HepG2 (cell line): ENCODE data around the gene MEGF6. TPM values are rescaled to one million over a fixed set of nuclear protein-coding genes. Genes with fewer than 3 reads are reported as not detected.

ENCODE experiments used
- ARID5B ChIP-seq: IDR thresholded peaks from 2 replicates; pipeline ENCODE4 v1.4.0; 2020; ENCODE audit warnings: mild to moderate bottlenecking, missing genetic modification reagents
- CHD4 ChIP-seq: fragments of 200-600 bp; sonication (generic); IDR thresholded peaks from 2 replicates; pipeline ENCODE4 v1.7.0; 2017; ENCODE audit warnings: mild to moderate bottlenecking, low read length, borderline replicate concordance
- ELF1 ChIP-seq: sonication (generic); formaldehyde crosslinking; IDR thresholded peaks from 2 replicates; pipeline ENCODE4 v1.4.0; 2020; ENCODE audit warnings: missing genetic modification reagents
- EP300 ChIP-seq, 3 experiments: sonication (generic) in 1 of 3; formaldehyde crosslinking in 1 of 3; IDR thresholded peaks; 2 replicates each; pipeline versions ENCODE4 v1.5.1 to v1.6.1; 2011 to 2020; ENCODE audit warnings: low read depth in 2 of 3, low read length in 2 of 3, borderline replicate concordance in 1 of 3, improper control_type of control experiment in 1 of 3, mild to moderate bottlenecking in 1 of 3, missing genetic modification reagents in 1 of 3, moderate library complexity in 1 of 3
- ESRRA ChIP-seq: sonication (generic); formaldehyde crosslinking; IDR thresholded peaks from 2 replicates; pipeline ENCODE4 v1.5.1; 2020; ENCODE audit warnings: mild to moderate bottlenecking, low read depth, missing genetic modification reagents
- FOXP1 ChIP-seq, 2 experiments: fragments of 450-650 bp in 1 of 2; IDR thresholded peaks; 2 replicates each; pipeline ENCODE4 v1.6.1; 2017 to 2018; ENCODE audit warnings: antibody characterized with exemption in 1 of 2
- KDM2A ChIP-seq: sonication (generic); formaldehyde crosslinking; IDR thresholded peaks from 2 replicates; pipeline ENCODE4 v1.4.0; 2020; ENCODE audit warnings: low read depth, missing genetic modification reagents, borderline replicate concordance
- KDM6A ChIP-seq: IDR thresholded peaks from 2 replicates; pipeline ENCODE4 v1.6.1; 2016; ENCODE audit warnings: low read depth
- MED8 ChIP-seq: sonication (generic); formaldehyde crosslinking; IDR thresholded peaks from 2 replicates; pipeline ENCODE4 v1.8.1; 2023; ENCODE audit warnings: mild to moderate bottlenecking, missing genetic modification reagents; ENCODE audit not compliant: insufficient replicate concordance
- NFIB ChIP-seq: sonication (generic); formaldehyde crosslinking; IDR thresholded peaks from 2 replicates; pipeline ENCODE4 v1.9.0; 2021; ENCODE audit warnings: missing genetic modification reagents, mild to moderate bottlenecking, borderline replicate concordance
- PAWR ChIP-seq: sonication (generic); formaldehyde crosslinking; IDR thresholded peaks from 2 replicates; pipeline ENCODE4 v1.4.0; 2020; ENCODE audit warnings: missing genetic modification reagents, mild to moderate bottlenecking, borderline replicate concordance
- SIX4 ChIP-seq: sonication (generic); formaldehyde crosslinking; IDR thresholded peaks from 2 replicates; pipeline ENCODE4 v1.4.0; 2020; ENCODE audit warnings: missing genetic modification reagents
- SNAPC4 ChIP-seq: sonication (generic); formaldehyde crosslinking; IDR thresholded peaks from 2 replicates; pipeline ENCODE4 v1.4.0; 2020; ENCODE audit warnings: mild to moderate bottlenecking, missing genetic modification reagents
- SOX5 ChIP-seq: IDR thresholded peaks from 2 replicates; pipeline ENCODE4 v1.6.1; 2016; ENCODE audit warnings: borderline replicate concordance
- SOX6 ChIP-seq, 2 experiments: fragments of 450-650 bp in 1 of 2; sonication (generic) in 1 of 2; formaldehyde crosslinking in 1 of 2; IDR thresholded peaks; 2 replicates each; pipeline versions ENCODE4 v1.4.0 to v1.6.1; 2017 to 2020; ENCODE audit warnings: antibody characterized with exemption in 1 of 2, mild to moderate bottlenecking in 1 of 2, missing genetic modification reagents in 1 of 2
- ZBTB1 ChIP-seq: sonication (generic); formaldehyde crosslinking; IDR thresholded peaks from 2 replicates; pipeline ENCODE4 v1.4.0; 2020; ENCODE audit warnings: missing genetic modification reagents, borderline replicate concordance
- ZNF235 ChIP-seq: sonication (generic); formaldehyde crosslinking; IDR thresholded peaks from 2 replicates; pipeline ENCODE4 v1.8.1; 2023; ENCODE audit warnings: mild to moderate bottlenecking, missing genetic modification reagents, borderline replicate concordance
- ZNF777 ChIP-seq: sonication (generic); formaldehyde crosslinking; IDR thresholded peaks from 2 replicates; pipeline ENCODE4 v1.4.0; 2020; ENCODE audit warnings: missing genetic modification reagents
- ZNF839 ChIP-seq: sonication (generic); formaldehyde crosslinking; IDR thresholded peaks from 2 replicates; pipeline ENCODE4 v1.4.0; 2020; ENCODE audit warnings: missing genetic modification reagents, mild to moderate bottlenecking, borderline replicate concordance
- polyA plus RNA-seq, 8 experiments: library from polyadenylated mRNA; depleted of rRNA in 3 of 8; stranded (reverse) in 7 of 8; unstranded in 1 of 8; fragments of >200 nt; fragmentation: Illumina TruSeq in 4 of 8; extraction: Trizol in 4 of 8; gene quantifications; 2 replicates each; pipeline versions ENCODE4 v1.2.1 to v1.2.3, GENCODE V29; 2011 to 2016; ENCODE audit warnings: low read depth in 4 of 8, missing spikeins in 1 of 8, mixed read lengths in 1 of 8; ENCODE audit not compliant: insufficient read depth in 1 of 8
- total RNA-seq, 5 experiments: library from RNA; depleted of rRNA; stranded (reverse); fragments of >200 nt; fragmentation: Illumina TruSeq; extraction: Trizol; gene quantifications; 2 replicates each; pipeline ENCODE4 v1.2.3, GENCODE V29; 2016; ENCODE audit warnings: low read depth in 1 of 5

Gene MEGF6
- total and polyA plus RNA-seq, 2 of the 13 experiments (the other 11 are each of a cell fraction or from before 2014, with no cell fraction given), result 1.9 TPM

- TF ChIP-seq SNAPC4 (CRISPR knock-in tag) (peak; percentile 77; the same call in 1 of the 2 replicates), ZNF839 (CRISPR knock-in tag) (no peak), SOX6 (IDR thresholded peaks at IDR 0.05) (no peak), SOX6 (CRISPR knock-in tag; IDR thresholded peaks at IDR 0.05) (peak; percentile 73), ARID5B (CRISPR knock-in tag) (peak; percentile 56), ELF1 (CRISPR knock-in tag) (no peak), EP300 (IDR thresholded peaks at IDR 0.05; ENCODE audit: low read depth in 2 of 2, low read length in 2 of 2) (peak in 1 of 2 experiments; percentile 68; a peak in 3 of 4 replicates), EP300 (CRISPR knock-in tag; IDR thresholded peaks at IDR 0.05; ENCODE audit: borderline replicate concordance) (peak; percentile 45), SOX5 (CRISPR knock-in tag) (0 out of 2 replicates have a peak, but pooled peaks have one; percentile 6), ESRRA (CRISPR knock-in tag) (peak; percentile 52; the same call in 1 of the 2 replicates), CHD4 (peak; percentile 39; the same call in 1 of the 2 replicates), ZNF235 (CRISPR knock-in tag) (peak; percentile 73; the same call in 1 of the 2 replicates), MED8 (CRISPR knock-in tag) (peak; percentile 83), ZBTB1 (no peak), KDM6A (CRISPR knock-in tag) (0 out of 2 replicates have a peak, but pooled peaks have one; percentile 29), NFIB (no peak), SIX4 (no peak), KDM2A (CRISPR knock-in tag) (peak; percentile 30; the same call in 1 of the 2 replicates), PAWR (CRISPR knock-in tag) (no peak), FOXP1 (IDR thresholded peaks at IDR 0.05) (no peak), FOXP1 (CRISPR knock-in tag; IDR thresholded peaks at IDR 0.05) (no peak), ZNF777 (CRISPR knock-in tag) (no peak)
Measured at GRCh38 chr1:3456964-3457909, 154.1 kb downstream of the MEGF6 start (continued).
